ENCODE data around the gene NDUFA9. TPM values are rescaled to one million over a fixed set of nuclear protein-coding genes. Genes with fewer than 3 reads are reported as not detected.

The NDUFA9 gene
- total RNA-seq = 40.7 TPM

- DNase-seq = peak; percentile 76
These were observed at the start of gene NDUFA9, which contains the start of gene AKAP3 for GRCh38 chr12:4648501-4649357. Gene NDUFA9, plus strand, starts transcription at chr12:4649114. Its CDS starts 13 bp downstream, at chr12:4649127. Gene AKAP3, minus strand, starts transcription at chr12:4649051. Its CDS starts 10,855 bp downstream, at chr12:4638196.

GRCh38 chr12:4603421-4603820 lies 45.5 kb upstream of the NDUFA9 start:
- DNase-seq = no peak

GRCh38 chr12:4603946-4604345 lies 45.0 kb upstream of the NDUFA9 start:
- no peak for DNase-seq

GRCh38 chr12:4604684-4605193 lies 44.2 kb upstream of the NDUFA9 start:
- DNase-seq = peak; percentile 22

GRCh38 chr12:4607056-4607455 lies 41.9 kb upstream of the NDUFA9 start:
- no peak for DNase-seq

- no peak for DNase-seq
These were observed 39.8 kb upstream of the NDUFA9 start for GRCh38 chr12:4609071-4609470.

- no peak for DNase-seq
These were observed 38.4 kb upstream of the NDUFA9 start for GRCh38 chr12:4610481-4610880.

- DNase-seq = no peak
These were observed 33.2 kb upstream of the NDUFA9 start for GRCh38 chr12:4615667-4616066.

- no peak for DNase-seq
These were observed 27.4 kb upstream of the NDUFA9 start for GRCh38 chr12:4621511-4621910.

- no peak for DNase-seq
These were observed 22.4 kb upstream of the NDUFA9 start for GRCh38 chr12:4626543-4626942.

GRCh38 chr12:4628406-4628805 lies 20.5 kb upstream of the NDUFA9 start:
- DNase-seq = no peak

GRCh38 chr12:4630262-4630661 lies 18.7 kb upstream of the NDUFA9 start:
- no peak for DNase-seq

GRCh38 chr12:4643747-4644146 lies 5.2 kb upstream of the NDUFA9 start:
- no peak for DNase-seq

- DNase-seq = no peak
These were observed 3.9 kb upstream of the NDUFA9 start for GRCh38 chr12:4645023-4645422.

GRCh38 chr12:4648104-4648500 lies 812 bp upstream of the NDUFA9 start:
- no peak for DNase-seq

- DNase-seq = no peak
These were observed 396 bp downstream of the NDUFA9 start for GRCh38 chr12:4649358-4649661.

GRCh38 chr12:4653257-4653656 lies 4.3 kb downstream of the NDUFA9 start:
- no peak for DNase-seq

GRCh38 chr12:4653691-4654090 lies 4.8 kb downstream of the NDUFA9 start:
- no peak for DNase-seq

- DNase-seq = no peak
These were observed 15.1 kb downstream of the NDUFA9 start for GRCh38 chr12:4663971-4664505.

GRCh38 chr12:4665236-4665635 lies 16.3 kb downstream of the NDUFA9 start:
- no peak for DNase-seq

- DNase-seq = no peak
These were observed 30.8 kb downstream of the NDUFA9 start for GRCh38 chr12:4679711-4680110.

- no peak for DNase-seq
These were observed 32.8 kb downstream of the NDUFA9 start for GRCh38 chr12:4681732-4682131.

GRCh38 chr12:4685317-4685716 lies 36.4 kb downstream of the NDUFA9 start:
- no peak for DNase-seq

GRCh38 chr12:4690760-4691159 lies 41.8 kb downstream of the NDUFA9 start:
- DNase-seq = no peak

Data from skin of body (tissue), 2 donors.